ENCODE measurements around the gene BIN2. TPM values are rescaled to one million over a fixed set of nuclear protein-coding genes. Genes with fewer than 3 reads are reported as not detected.

Gene BIN2
- total and polyA plus RNA-seq, 2 of the 4 experiments (the other 2 are of a cell fraction): not detected

DNA sequence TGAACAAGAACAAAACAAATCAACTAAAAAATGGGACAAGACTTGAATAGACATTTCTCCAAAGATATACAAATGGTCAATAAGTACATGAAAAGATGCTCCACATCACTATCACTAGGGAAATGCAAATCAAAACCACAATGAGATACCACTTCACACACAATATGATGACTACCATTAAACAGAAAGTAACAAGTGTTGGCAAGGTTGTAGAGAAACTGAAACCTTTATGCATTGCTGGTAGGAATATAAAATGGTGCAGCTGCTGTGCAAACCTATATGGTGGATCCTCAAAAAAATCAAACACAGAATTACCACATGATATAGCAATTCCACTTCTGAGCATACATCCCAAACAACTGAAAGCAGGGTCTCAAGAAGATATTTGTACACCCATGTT, 59.0 kb downstream of the BIN2 start:
- no peak overlapping the region for H4K5ac ChIP-seq (ENCODE audit: low read depth, low read length)
- in situ Hi-C loops (cut with MboI; ENCODE audit: low sequenced_read_pairs) (no loop called here), intact Hi-C loops (cut with micrococcal nuclease) (no loop called here), dilution Hi-C loops (cut with HindIII; ENCODE audit: low sequenced_read_pairs, unreplicated experiment) (no loop called here)
- ChIA-PET CTCF (interaction anchor here (0.6 kb wide), 1 partner anchor 1596 kb away, joined by 4 read pairs; no protein-coding TSS in a partner anchor), POLR2A (ENCODE audit: unreplicated experiment) (no interaction called here)
- H4K20me1 ChIP-seq (ENCODE audit: insufficient read depth, low read length): no peaks in the 10 kb centered on the region
- no peak overlapping the region for H3K56ac ChIP-seq (ENCODE audit: extremely low read depth, insufficient read depth, low read length)
- no TSS peak for BruUV-seq (replicated peaks)
- no peak overlapping the region for H3K9ac ChIP-seq (ENCODE audit: low read depth, low read length)
- no peak overlapping the region for H2BK20ac ChIP-seq (ENCODE audit: low read depth, low read length)
- H4K91ac ChIP-seq (ENCODE audit: insufficient read depth, low read depth, low read length): no peak overlapping the region
- H2AFZ ChIP-seq (replicated peaks; ENCODE audit: low read length, poor library complexity): no peak overlapping the region
- no peaks in the 10 kb centered on the region for H3K9me3 ChIP-seq (ENCODE audit: control insufficient read depth, insufficient read depth, low read length)
- no peak for DNase-seq
- no peak overlapping the region for H3K4me2 ChIP-seq (ENCODE audit: low read depth, low read length)
- no peak overlapping the region for H2BK15ac ChIP-seq (ENCODE audit: low read depth, low read length)
- no peak overlapping the region for H2BK5ac ChIP-seq (ENCODE audit: low read depth, low read length, poor library complexity, severe bottlenecking)
- H4K8ac ChIP-seq (ENCODE audit: low read depth in 2 of 2, low read length in 2 of 2): no peak overlapping the region
- no peak overlapping the region for H3K14ac ChIP-seq (replicated peaks; ENCODE audit: low read depth, low read length)
- H3K9me1 ChIP-seq (ENCODE audit: insufficient read depth, low read length): peaks cover 20% of the 10 kb centered on the region
- peaks cover 30 to 59% of the 10 kb centered on the region in 2 experiments for H3K79me1 ChIP-seq (ENCODE audit: low read depth in 1 of 2, low read length in 2 of 2)
- no peaks in the 10 kb centered on the region for H3K36me3 ChIP-seq (ENCODE audit: control insufficient read depth, insufficient read depth, low read length)
- no peak overlapping the region for H3K4me3 ChIP-seq (ENCODE audit: insufficient read depth, low read depth, low read length)
- no peak overlapping the region for H2AK9ac ChIP-seq (replicated peaks; ENCODE audit: low read depth, low read length, poor library complexity)
- no peaks in the 10 kb centered on the region for H3K27me3 ChIP-seq (ENCODE audit: control insufficient read depth, insufficient read depth, low read length)
- no peak overlapping the region for H3K18ac ChIP-seq (ENCODE audit: low read depth, low read length)
- peak overlapping the region; percentile 40; the same call in 1 of the 2 replicates for H3K23ac ChIP-seq (ENCODE audit: low read depth, low read length)
- no peak overlapping the region for H3K27ac ChIP-seq (ENCODE audit: insufficient read depth, low read length)
- H2AK5ac ChIP-seq (ENCODE audit: low read depth, low read length): no peak overlapping the region
- TF ChIP-seq, protein P1, sequence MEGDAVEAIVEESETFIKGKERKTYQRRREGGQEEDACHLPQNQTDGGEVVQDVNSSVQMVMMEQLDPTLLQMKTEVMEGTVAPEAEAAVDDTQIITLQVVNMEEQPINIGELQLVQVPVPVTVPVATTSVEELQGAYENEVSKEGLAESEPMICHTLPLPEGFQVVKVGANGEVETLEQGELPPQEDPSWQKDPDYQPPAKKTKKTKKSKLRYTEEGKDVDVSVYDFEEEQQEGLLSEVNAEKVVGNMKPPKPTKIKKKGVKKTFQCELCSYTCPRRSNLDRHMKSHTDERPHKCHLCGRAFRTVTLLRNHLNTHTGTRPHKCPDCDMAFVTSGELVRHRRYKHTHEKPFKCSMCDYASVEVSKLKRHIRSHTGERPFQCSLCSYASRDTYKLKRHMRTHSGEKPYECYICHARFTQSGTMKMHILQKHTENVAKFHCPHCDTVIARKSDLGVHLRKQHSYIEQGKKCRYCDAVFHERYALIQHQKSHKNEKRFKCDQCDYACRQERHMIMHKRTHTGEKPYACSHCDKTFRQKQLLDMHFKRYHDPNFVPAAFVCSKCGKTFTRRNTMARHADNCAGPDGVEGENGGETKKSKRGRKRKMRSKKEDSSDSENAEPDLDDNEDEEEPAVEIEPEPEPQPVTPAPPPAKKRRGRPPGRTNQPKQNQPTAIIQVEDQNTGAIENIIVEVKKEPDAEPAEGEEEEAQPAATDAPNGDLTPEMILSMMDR (conservative IDR thresholded peaks at IDR 0.05; ENCODE audit: low read depth, low read length): no peak
- TF ChIP-seq RAD21 (IDR thresholded peaks at IDR 0.05; ENCODE audit: low read length) (no peak), SMC3 (IDR thresholded peaks at IDR 0.05; ENCODE audit: low read depth, low read length) (no peak), MAFK (IDR thresholded peaks at IDR 0.05; ENCODE audit: low read depth, low read length) (no peak), NFE2L2 (IDR thresholded peaks at IDR 0.05; ENCODE audit: low read depth, low read length) (no peak), POLR2A (IDR thresholded peaks at IDR 0.05; ENCODE audit: low read depth, low read length) (no peak), RFX5 (IDR thresholded peaks at IDR 0.05; ENCODE audit: low read depth, low read length) (no peak), MAZ (IDR thresholded peaks at IDR 0.05; ENCODE audit: borderline replicate concordance, low read depth, low read length) (no peak), FOS (IDR thresholded peaks at IDR 0.05; ENCODE audit: low read depth, low read length) (no peak), RCOR1 (IDR thresholded peaks at IDR 0.05; ENCODE audit: insufficient replicate concordance, low read length) (no peak), CEBPB (IDR thresholded peaks at IDR 0.05; ENCODE audit: low read depth, low read length) (no peak), MXI1 (IDR thresholded peaks at IDR 0.05; ENCODE audit: borderline replicate concordance, low read depth, low read length) (no peak), BHLHE40 (IDR thresholded peaks at IDR 0.05; ENCODE audit: low read depth, low read length) (no peak)
- TF ChIP-seq, protein P2, sequence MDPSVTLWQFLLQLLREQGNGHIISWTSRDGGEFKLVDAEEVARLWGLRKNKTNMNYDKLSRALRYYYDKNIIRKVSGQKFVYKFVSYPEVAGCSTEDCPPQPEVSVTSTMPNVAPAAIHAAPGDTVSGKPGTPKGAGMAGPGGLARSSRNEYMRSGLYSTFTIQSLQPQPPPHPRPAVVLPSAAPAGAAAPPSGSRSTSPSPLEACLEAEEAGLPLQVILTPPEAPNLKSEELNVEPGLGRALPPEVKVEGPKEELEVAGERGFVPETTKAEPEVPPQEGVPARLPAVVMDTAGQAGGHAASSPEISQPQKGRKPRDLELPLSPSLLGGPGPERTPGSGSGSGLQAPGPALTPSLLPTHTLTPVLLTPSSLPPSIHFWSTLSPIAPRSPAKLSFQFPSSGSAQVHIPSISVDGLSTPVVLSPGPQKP (IDR thresholded peaks at IDR 0.05; ENCODE audit: borderline replicate concordance, low read depth, low read length): no peak
- 0 out of 2 replicates have a peak, but pooled peaks cover 2% of the 10 kb centered on the region for H3K4me1 ChIP-seq (ENCODE audit: control insufficient read depth, insufficient read depth, low read length)
- H3K4ac ChIP-seq (ENCODE audit: low read depth, low read length): no peak overlapping the region
- no peak for ATAC-seq (ENCODE audit: low read depth)
- no peak overlapping the region for H2BK120ac ChIP-seq (ENCODE audit: low read depth, low read length)

Data from IMR-90 (cell line).